GM21786 (cell line): ENCODE measurements around the gene NPIPA1.
A peak's percentile ranks its signal among the peaks of the same experiment; 100 is the strongest.
"Not testable (repeated sequence)": the region's sequence is repeated elsewhere in the genome, so short reads cannot be mapped to it uniquely, and the experiment has no call there.

Experiments used
- ATAC-seq: cut with Tn5 transposase; IDR thresholded peaks from one replicate; pipeline ENCODE4 v1.9.1; 2021; ENCODE audit not compliant: unreplicated experiment

Gene NPIPA1

GRCh38 chr16:14930246-14930645 is 7.0 kb upstream of the NPIPA1 start:
- ATAC-seq = not testable (repeated sequence)

DNA sequence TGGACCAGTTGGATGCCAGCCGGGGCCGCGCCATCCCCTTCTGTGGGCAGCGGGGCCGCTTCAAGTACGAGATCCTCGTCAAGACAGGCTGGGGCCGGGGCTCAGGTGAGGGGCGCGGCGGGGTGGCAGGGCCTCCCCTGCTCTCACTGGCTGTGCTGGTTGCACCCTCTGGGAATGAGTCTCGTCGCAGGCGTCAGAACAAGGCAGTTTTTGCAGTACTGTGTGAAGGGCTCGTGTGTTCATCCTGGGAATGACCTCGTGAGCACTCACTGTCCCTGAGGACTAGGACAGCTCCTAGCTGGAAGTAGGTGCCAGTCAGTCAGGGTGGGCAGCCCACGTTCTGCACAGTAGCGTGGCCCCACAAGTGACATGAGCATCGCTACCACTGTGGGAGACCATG is 6.3 kb upstream of the NPIPA1 start:
- not testable (repeated sequence) for ATAC-seq

- ATAC-seq = not testable (repeated sequence)
These were observed 4.5 kb upstream of the NPIPA1 start for GRCh38 chr16:14932581-14933375.

- ATAC-seq = not testable (repeated sequence)
These were observed 751 bp downstream of the NPIPA1 start for GRCh38 chr16:14937994-14938393.

- not testable (repeated sequence) for ATAC-seq
These were observed 5.4 kb downstream of the NPIPA1 start for GRCh38 chr16:14942686-14943085.

- ATAC-seq = no peak
These were observed 18.4 kb downstream of the NPIPA1 start for GRCh38 chr16:14955546-14956231.

DNA sequence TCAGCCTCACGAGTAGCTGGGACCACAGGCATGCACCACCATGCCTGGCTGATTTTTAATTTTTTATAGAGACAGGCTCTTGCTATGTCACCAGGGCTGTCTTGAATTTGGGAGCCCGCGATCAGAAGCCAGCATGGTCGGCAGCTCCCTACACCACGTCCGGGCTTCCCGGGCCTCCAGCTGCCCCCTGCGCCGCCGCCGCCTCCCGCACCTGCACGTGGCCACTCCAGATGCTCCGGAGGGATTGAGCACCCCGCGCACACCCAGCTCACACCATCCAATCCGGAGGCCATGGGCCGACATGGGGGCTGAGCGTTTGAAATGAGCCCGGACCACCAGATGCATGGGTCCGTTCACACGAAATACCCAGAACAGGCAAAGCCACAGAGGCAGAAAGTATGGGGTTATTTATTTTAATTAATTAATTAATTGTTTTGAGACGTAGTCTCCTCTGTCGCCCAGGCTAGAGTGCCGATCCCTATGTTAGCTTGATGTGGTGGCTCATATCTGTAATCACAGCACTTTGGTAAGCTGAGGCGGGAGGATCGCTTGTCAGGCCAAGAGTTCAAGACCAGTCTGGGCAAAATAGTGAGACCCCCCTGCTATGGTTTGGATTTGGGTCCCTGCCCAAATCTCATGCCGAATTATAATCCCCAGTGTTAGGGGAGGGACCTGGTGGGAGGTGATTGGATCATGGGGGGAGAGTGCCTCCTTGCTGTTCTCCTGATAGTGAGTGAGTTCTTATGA is 20.5 kb downstream of the NPIPA1 start:
- ATAC-seq = no peak

- no peak for ATAC-seq
These were observed 21.0 kb downstream of the NPIPA1 start for GRCh38 chr16:14958323-14958600.

DNA sequence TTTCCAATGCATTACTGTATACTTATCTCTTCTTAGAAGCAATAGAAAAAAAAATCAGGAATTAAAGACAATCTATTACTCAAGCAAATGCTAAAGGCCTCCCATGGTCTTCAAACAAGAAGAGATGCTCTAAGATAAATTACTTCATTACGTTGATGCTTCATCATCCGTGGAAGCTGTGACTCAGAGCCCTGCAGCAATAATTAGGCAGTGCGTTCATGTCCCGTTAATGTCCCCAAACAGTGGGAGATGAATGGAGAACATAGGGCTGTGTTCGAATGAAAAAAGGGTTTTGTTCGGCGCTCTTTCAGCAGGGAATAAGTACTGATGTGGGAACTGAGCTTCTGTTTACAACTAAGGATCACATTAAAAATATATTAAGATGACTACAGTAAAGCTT is 21.7 kb downstream of the NPIPA1 start:
- ATAC-seq = no peak

DNA sequence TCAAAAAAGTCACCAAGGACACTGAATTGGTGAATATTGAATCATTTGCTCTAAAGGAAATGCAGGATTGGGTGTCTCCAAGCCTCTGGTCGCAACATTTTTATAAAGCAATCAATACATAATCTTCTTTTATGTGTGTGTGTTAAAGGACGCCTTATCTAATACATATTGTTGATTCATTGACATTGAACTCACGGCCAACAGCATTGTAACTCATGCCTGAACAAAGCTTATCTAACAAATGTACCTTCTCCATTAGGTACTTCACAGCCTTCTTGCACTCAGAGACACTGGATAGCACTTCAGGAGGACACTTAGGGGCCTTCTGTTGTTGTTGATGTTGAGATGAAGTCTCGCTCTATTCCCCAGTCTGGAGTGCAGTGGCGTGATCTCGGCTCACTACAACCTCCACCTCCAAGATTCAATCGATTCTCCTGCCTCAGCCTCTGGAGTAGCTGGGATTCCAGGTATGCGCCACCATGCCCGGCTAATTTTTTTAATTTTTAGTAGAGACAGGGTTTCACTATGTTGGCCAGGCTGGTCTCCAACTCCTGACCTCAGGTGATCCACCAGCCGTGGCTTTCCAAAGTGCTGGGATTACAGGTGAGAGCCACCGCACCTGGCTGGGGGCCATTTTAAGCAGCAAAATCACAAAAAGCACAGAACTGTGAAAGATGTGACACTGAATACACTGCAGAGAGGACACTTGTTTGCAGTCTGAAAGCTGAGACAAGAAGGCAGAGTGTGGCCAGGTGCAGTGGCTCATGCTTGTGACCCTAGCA is 24.4 kb downstream of the NPIPA1 start:
- no peak for ATAC-seq

- ATAC-seq = no peak
These were observed 26.3 kb downstream of the NPIPA1 start for GRCh38 chr16:14963281-14964173.

DNA sequence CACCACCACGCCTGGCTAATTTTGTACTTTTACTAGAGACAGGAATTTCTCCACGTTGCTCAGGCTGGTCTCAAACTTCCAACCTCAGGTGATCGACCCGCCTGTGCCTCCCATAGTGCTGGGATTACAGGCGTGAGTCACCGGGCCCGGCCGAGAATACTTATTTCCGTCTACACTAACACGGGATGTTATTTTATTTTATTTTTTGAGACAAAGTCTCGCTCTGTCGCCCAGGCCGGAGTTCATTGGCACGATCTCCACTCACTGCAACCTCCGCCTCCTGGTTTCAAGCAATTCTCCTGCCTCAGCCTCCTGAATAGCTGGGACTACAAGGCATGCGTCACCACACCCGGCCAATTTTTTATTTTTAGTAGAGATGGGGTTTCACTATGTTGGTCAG is 28.1 kb downstream of the NPIPA1 start:
- no peak for ATAC-seq

DNA sequence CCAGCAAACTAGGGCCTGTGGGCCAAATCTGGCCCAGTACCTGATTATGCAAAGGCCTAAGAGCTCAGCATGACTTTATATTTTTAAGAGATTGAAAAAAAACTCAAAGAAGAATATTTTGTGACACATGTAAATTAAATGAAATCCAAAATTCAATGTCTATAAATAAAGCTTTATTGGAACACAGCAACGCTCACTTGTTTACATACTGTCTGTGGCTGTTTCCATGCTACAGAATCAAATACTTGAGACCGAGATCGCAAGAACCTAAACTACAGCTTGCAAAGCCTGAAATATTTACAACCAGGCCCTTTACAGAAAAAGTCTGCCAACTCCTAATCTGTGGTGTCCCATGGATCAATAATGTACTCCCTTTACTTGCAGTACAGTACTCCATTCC is 32.6 kb downstream of the NPIPA1 start:
- not testable (repeated sequence) for ATAC-seq

- ATAC-seq = not testable (repeated sequence)
These were observed 34.5 kb downstream of the NPIPA1 start for GRCh38 chr16:14971621-14972228.

GRCh38 chr16:14973785-14974322 is 36.6 kb downstream of the NPIPA1 start:
- not testable (repeated sequence) for ATAC-seq

DNA sequence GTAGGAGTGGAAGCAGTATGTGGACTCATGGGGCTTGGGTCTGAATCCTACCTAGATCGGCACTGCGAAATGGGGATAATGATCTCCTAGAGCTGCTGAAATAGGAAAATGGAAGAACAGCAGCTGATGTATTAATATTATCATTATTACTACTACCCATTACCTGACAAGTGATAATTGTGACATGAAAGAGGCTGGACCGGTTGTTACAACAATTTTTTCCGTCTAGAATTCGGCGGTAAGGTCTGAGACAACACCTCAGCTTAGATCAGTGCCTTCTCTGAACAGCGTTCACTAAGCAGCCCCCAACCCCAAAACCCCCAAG is 37.0 kb downstream of the NPIPA1 start:
- ATAC-seq = not testable (repeated sequence)

GRCh38 chr16:14974656-14975417 is 37.6 kb downstream of the NPIPA1 start, which contains the start of gene PDXDC1:
Gene PDXDC1, plus strand, starts transcription at chr16:14975026. Its CDS starts 174 bp downstream, at chr16:14975200.
- ATAC-seq = peak; percentile 89

GRCh38 chr16:14975418-14976194 is 38.4 kb downstream of the NPIPA1 start:
- ATAC-seq = not testable (repeated sequence)
